Measurements from ENCODE around the gene GARNL3.

The GARNL3 gene

DNA sequence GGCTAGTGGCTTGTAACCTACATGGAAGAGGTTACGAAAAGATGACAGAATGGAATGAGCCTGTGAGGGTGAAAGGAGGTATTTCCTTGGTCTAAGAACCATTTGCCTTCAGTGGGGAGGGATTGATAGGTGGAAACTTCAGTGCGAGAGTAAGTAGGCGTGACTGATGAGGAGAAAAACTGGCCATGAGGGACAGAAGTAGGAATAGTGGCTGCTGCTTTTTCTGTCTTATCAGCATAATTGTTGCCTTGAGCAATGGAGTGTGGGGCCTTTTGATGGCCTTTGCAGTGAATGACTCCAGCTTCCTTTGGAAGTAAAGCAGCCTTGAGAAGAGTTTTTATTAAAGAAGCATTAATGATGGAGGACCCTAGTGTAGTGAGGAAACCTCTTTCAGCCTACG lies 150.6 kb downstream of the GARNL3 start:
- TF ChIP-seq, protein P1, sequence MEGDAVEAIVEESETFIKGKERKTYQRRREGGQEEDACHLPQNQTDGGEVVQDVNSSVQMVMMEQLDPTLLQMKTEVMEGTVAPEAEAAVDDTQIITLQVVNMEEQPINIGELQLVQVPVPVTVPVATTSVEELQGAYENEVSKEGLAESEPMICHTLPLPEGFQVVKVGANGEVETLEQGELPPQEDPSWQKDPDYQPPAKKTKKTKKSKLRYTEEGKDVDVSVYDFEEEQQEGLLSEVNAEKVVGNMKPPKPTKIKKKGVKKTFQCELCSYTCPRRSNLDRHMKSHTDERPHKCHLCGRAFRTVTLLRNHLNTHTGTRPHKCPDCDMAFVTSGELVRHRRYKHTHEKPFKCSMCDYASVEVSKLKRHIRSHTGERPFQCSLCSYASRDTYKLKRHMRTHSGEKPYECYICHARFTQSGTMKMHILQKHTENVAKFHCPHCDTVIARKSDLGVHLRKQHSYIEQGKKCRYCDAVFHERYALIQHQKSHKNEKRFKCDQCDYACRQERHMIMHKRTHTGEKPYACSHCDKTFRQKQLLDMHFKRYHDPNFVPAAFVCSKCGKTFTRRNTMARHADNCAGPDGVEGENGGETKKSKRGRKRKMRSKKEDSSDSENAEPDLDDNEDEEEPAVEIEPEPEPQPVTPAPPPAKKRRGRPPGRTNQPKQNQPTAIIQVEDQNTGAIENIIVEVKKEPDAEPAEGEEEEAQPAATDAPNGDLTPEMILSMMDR (IDR thresholded peaks at IDR 0.05; ENCODE audit: control insufficient read depth, extremely low read depth, insufficient read depth) = no peak
- no peak overlapping the region for H3K4me3 ChIP-seq (ENCODE audit: low read depth, low read length)
- no peak for DNase-seq (ENCODE audit: low read depth)

GRCh38 chr9:127415657-127416056 lies 151.1 kb downstream of the GARNL3 start:
- TF ChIP-seq, protein P1 (IDR thresholded peaks at IDR 0.05; ENCODE audit: control insufficient read depth, extremely low read depth, insufficient read depth) = no peak
- no peak overlapping the region for H3K4me3 ChIP-seq (ENCODE audit: low read depth, low read length)
- no peak for DNase-seq (ENCODE audit: low read depth)

DNA sequence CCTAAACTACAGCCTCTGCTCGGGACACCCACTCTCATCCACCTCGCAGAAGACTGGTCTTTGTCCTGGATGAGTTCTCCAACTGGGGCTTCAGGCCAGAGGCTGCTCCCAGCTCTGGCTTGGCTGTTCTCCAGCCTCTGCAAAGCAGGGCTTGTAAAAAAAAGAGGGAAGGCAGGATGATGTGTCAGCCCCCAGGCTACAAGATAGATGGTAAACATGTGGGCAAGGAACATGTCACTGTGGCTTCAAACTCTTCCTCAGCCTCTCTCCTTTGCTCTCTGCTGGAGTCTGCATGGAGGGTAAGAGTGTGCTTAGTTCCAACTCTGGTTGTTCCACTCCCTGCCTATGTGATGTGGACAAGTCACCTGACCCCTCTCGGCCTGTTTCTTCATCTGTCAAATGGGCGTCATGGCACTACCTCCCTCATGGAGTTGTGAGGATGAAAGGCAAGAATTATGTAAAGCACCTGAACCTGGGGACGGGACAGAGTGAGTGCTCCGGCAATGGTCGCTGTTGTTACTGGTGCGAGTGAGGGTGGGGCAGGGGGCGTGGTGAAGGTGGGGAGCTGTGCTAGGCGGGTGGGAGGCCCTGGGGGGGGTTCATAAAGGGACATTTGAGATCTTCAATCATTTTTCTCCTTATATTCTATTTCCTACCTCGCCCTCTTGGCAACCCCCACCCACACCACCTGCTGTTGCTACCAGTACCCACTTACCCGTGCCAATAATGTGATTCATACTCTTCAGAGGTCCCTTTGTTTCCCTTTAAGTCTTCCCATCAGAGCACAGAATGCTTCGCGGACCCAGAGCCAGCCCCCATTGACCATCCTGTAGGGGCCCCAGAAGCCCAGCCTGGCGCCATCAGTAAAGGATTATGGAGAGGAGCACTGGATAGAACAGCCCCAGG lies 152.8 kb downstream of the GARNL3 start:
- DNase-seq (ENCODE audit: low read depth) = no peak
- TF ChIP-seq, protein P1 (IDR thresholded peaks at IDR 0.05; ENCODE audit: control insufficient read depth, extremely low read depth, insufficient read depth) = no peak
- H3K4me3 ChIP-seq (ENCODE audit: low read depth, low read length) = no peak overlapping the region

GRCh38 chr9:127418037-127418471 lies 153.5 kb downstream of the GARNL3 start:
- no peak for DNase-seq (ENCODE audit: low read depth)

DNA sequence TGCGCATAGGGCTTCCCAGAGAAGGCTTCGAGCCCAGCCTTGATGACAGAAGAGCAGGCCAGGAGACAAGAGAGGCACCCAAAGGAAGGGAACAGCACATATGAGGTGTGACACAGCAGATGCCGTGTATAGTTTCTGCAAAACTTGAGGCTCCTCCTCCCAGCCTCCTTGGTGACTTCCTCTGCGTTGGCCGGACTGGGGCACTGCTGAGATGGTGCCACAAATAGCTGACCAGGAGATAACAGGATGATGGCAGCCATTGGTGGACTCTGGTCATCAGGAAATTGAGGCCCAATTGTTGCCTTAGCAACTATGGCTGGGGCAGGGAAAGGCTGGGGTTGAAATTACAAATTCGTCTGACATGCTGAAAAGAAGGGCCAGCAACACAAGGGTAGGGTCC lies 154.8 kb downstream of the GARNL3 start:
- H3K4me3 ChIP-seq (ENCODE audit: low read depth, low read length) = peak overlapping the region; percentile 51
- no peak for DNase-seq (ENCODE audit: low read depth)
- TF ChIP-seq, protein P1 (IDR thresholded peaks at IDR 0.05; ENCODE audit: control insufficient read depth, extremely low read depth, insufficient read depth) = no peak

More at GRCh38 chr9:127418037-127418471, 153.5 kb downstream of the GARNL3 start:
- TF ChIP-seq, protein P1 (IDR thresholded peaks at IDR 0.05; ENCODE audit: control insufficient read depth, extremely low read depth, insufficient read depth) = no peak
- no peak overlapping the region for H3K4me3 ChIP-seq (ENCODE audit: low read depth, low read length)

DNA sequence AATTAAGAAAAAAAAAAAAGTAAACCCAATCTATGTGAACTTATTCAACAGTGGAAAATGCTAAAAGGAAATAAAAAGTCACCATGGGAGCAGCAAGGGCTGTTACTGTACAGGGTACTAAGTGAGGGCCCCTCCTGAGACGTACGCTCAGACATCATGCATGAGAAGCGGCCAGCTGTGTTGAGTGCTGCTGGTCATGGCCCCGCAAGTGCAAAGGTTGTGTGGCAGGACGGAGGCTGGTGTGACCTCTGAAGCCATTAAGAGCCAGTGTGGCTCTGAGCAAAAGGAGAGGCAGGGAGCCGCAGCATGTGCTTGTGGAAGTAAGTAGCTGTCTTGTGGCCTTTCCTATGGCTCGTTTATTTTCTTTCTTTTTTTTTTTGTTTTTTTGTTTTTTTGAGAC lies 156.5 kb downstream of the GARNL3 start:
- no peak for DNase-seq (ENCODE audit: low read depth)
- TF ChIP-seq, protein P1 (IDR thresholded peaks at IDR 0.05; ENCODE audit: control insufficient read depth, extremely low read depth, insufficient read depth) = no peak

More for the DNA sequence above, 156.5 kb downstream of the GARNL3 start:
- H3K4me3 ChIP-seq (ENCODE audit: low read depth, low read length) = no peak overlapping the region
